ENCODE results near the gene ST3GAL2. TPM values are rescaled to one million over a fixed set of nuclear protein-coding genes. Genes with fewer than 3 reads are reported as not detected.

The ST3GAL2 gene
- total RNA-seq, 1 donor from 2014 or later = 53.0 TPM

GRCh38 chr16:70474320-70475053 is 35.6 kb upstream of the ST3GAL2 start:
- no peak for TF ChIP-seq CTCF (IDR thresholded peaks at IDR 0.05; ENCODE audit: unreplicated experiment)
- H3K4me1 Mint-ChIP-seq = peaks cover 6% of the 10 kb centered on the region
- no peak overlapping the region for H3K4me3 Mint-ChIP-seq
- peaks cover 5% of the 10 kb centered on the region for H3K36me3 Mint-ChIP-seq
- H3K27ac Mint-ChIP-seq = no peak overlapping the region
- no peaks in the 10 kb centered on the region for H3K9me3 Mint-ChIP-seq
- DNase-seq (ENCODE audit: low spot score in 2 of 2, unreplicated experiment in 2 of 2) = no peak
- H3K27me3 Mint-ChIP-seq (ENCODE audit: low read depth) = no peaks in the 10 kb centered on the region

- Mint-ChIP-seq H3K27me3 (ENCODE audit: low read depth) (no peaks in the 10 kb centered on the region), H3K27ac (no peak overlapping the region), H3K4me3 (no peak overlapping the region), H3K36me3 (peaks cover 5% of the 10 kb centered on the region), H3K4me1 (peaks cover 6% of the 10 kb centered on the region), H3K9me3 (no peaks in the 10 kb centered on the region)
- no peak for DNase-seq (ENCODE audit: low spot score in 2 of 2, unreplicated experiment in 2 of 2)
- TF ChIP-seq CTCF (IDR thresholded peaks at IDR 0.05; ENCODE audit: unreplicated experiment) = no peak
These were observed 34.8 kb upstream of the ST3GAL2 start for GRCh38 chr16:70473446-70474319.

GRCh38 chr16:70472786-70473433 is 34.0 kb upstream of the ST3GAL2 start:
- no peaks in the 10 kb centered on the region for H3K27me3 Mint-ChIP-seq (ENCODE audit: low read depth)
- TF ChIP-seq CTCF (IDR thresholded peaks at IDR 0.05; ENCODE audit: unreplicated experiment) = no peak
- H3K9me3 Mint-ChIP-seq = no peaks in the 10 kb centered on the region
- no peak overlapping the region for H3K27ac Mint-ChIP-seq
- DNase-seq (ENCODE audit: low spot score in 2 of 2, unreplicated experiment in 2 of 2) = no peak
- peaks cover 5% of the 10 kb centered on the region for H3K36me3 Mint-ChIP-seq
- peaks cover 6% of the 10 kb centered on the region for H3K4me1 Mint-ChIP-seq
- H3K4me3 Mint-ChIP-seq = no peak overlapping the region

- Mint-ChIP-seq H3K4me3 (no peak overlapping the region), H3K27me3 (ENCODE audit: low read depth) (no peaks in the 10 kb centered on the region), H3K36me3 (peaks cover 5% of the 10 kb centered on the region), H3K27ac (no peak overlapping the region), H3K9me3 (no peaks in the 10 kb centered on the region), H3K4me1 (no peaks in the 10 kb centered on the region)
- DNase-seq (ENCODE audit: low spot score in 2 of 2, unreplicated experiment in 2 of 2) = no peak
- no peak for TF ChIP-seq CTCF (IDR thresholded peaks at IDR 0.05; ENCODE audit: unreplicated experiment)
These were observed 32.0 kb upstream of the ST3GAL2 start for GRCh38 chr16:70470927-70471341.

GRCh38 chr16:70470141-70470926 is 31.4 kb upstream of the ST3GAL2 start:
- TF ChIP-seq CTCF (IDR thresholded peaks at IDR 0.05; ENCODE audit: unreplicated experiment) = no peak
- Mint-ChIP-seq H3K4me3 (no peak overlapping the region), H3K27ac (no peak overlapping the region), H3K27me3 (ENCODE audit: low read depth) (no peaks in the 10 kb centered on the region), H3K9me3 (no peaks in the 10 kb centered on the region), H3K36me3 (peaks cover 5% of the 10 kb centered on the region), H3K4me1 (no peaks in the 10 kb centered on the region)
- no peak for DNase-seq (ENCODE audit: low spot score in 2 of 2, unreplicated experiment in 2 of 2)

All from mesothelial cell of epicardium (in vitro differentiated cells).